Measurements from ENCODE around the gene TSHZ2. TPM values are rescaled to one million over a fixed set of nuclear protein-coding genes. Genes with fewer than 3 reads are reported as not detected.

The TSHZ2 gene
- total RNA-seq, 4 donors from 2014 or later = 28.6 to 40.1 (median 35.5) TPM

- TF ChIP-seq CTCF (IDR thresholded peaks at IDR 0.05; ENCODE audit: low read depth) = no peak
Observed at GRCh38 chr20:53493311-53493857, 521.2 kb downstream of the TSHZ2 start.

GRCh38 chr20:53494753-53495152, 522.6 kb downstream of the TSHZ2 start:
- no peak for TF ChIP-seq CTCF (IDR thresholded peaks at IDR 0.05; ENCODE audit: low read depth)

- TF ChIP-seq CTCF (IDR thresholded peaks at IDR 0.05; ENCODE audit: low read depth) = no peak
Observed at GRCh38 chr20:53495398-53496092, 523.4 kb downstream of the TSHZ2 start.

- TF ChIP-seq CTCF (IDR thresholded peaks at IDR 0.05; ENCODE audit: low read depth) = no peak
Observed at GRCh38 chr20:53497246-53497645, 525.1 kb downstream of the TSHZ2 start.

- TF ChIP-seq CTCF (IDR thresholded peaks at IDR 0.05; ENCODE audit: low read depth) = no peak
Observed at GRCh38 chr20:53498341-53498740, 526.2 kb downstream of the TSHZ2 start.

GRCh38 chr20:53500651-53501050, 528.5 kb downstream of the TSHZ2 start:
- no peak for TF ChIP-seq CTCF (IDR thresholded peaks at IDR 0.05; ENCODE audit: low read depth)

- no peak for TF ChIP-seq CTCF (IDR thresholded peaks at IDR 0.05; ENCODE audit: low read depth)
Observed at GRCh38 chr20:53502820-53503219, 530.7 kb downstream of the TSHZ2 start.
